Measurements from ENCODE around the gene RHPN2. TPM values are rescaled to one million over a fixed set of nuclear protein-coding genes. Genes with fewer than 3 reads are reported as not detected.
"Not testable (repeated sequence)": the region's sequence is repeated elsewhere in the genome, so short reads cannot be mapped to it uniquely, and the experiment has no call there.

Gene RHPN2
- total RNA-seq, 2 donors from 2014 or later: 11.2 to 54.4 TPM

DNA sequence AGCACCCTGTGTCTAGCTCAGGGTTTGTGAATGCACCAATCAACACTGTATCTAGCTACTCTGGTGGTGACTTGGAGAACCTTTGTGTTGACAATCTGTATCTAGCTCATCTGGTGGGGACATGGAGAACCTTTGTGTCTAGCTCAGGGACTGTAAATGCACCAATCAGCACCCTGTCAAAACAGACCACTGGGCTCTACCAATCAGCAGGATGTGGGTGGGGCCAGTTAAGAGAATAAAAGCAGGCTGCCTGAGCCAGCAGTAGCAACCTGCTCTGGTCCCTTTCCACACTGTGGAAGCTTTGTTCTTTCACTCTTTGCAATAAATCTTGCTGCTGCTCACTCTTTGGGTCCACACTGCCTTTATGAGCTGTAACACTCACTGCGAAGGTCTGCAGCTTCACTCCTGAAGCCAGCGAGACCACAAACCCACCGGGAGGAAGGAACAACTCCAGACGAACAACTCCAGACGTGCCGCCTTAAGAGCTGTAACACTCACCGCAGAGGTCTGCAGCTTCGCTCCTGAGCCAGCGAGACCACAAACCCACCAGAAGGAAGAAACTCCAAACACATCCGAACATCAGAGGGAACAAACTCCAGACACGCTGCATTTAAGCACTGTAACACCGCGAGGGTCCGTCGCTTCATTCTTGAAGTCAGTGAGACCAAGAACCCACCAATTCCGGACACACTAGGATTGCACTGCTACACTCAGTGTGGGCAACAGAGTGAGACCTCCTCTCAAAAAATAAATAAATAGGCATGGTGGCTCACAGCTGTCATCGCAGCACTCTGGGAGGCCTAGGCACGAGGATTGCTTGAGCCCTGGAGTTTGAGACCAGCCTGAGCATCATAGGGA, 27.3 kb downstream of the RHPN2 start:
- Histone ChIP-seq H3K4me1 (peaks cover 41% of the 10 kb centered on the region), H3K27ac (peak overlapping the region in 2 of 4 donors; percentile 36 to 77)
- intact Hi-C loops (cut with DNase I); H3K27me3 ChIP-seq; DNase-seq; H3K36me3 ChIP-seq (replicated peaks in 1 of 2; ENCODE audit: insufficient read depth in 1 of 2, low read depth in 2 of 2); ATAC-seq; H3K4me3 ChIP-seq; H3K9me3 ChIP-seq: not testable (repeated sequence)
- peak in 1 of 3 donors; percentile 20 for TF ChIP-seq POLR2A (IDR thresholded peaks at IDR 0.05)
- WGBS, 2 donors: 73 to 86% methylated on average over 15 to 18 of the region's 18 CpGs

DNA sequence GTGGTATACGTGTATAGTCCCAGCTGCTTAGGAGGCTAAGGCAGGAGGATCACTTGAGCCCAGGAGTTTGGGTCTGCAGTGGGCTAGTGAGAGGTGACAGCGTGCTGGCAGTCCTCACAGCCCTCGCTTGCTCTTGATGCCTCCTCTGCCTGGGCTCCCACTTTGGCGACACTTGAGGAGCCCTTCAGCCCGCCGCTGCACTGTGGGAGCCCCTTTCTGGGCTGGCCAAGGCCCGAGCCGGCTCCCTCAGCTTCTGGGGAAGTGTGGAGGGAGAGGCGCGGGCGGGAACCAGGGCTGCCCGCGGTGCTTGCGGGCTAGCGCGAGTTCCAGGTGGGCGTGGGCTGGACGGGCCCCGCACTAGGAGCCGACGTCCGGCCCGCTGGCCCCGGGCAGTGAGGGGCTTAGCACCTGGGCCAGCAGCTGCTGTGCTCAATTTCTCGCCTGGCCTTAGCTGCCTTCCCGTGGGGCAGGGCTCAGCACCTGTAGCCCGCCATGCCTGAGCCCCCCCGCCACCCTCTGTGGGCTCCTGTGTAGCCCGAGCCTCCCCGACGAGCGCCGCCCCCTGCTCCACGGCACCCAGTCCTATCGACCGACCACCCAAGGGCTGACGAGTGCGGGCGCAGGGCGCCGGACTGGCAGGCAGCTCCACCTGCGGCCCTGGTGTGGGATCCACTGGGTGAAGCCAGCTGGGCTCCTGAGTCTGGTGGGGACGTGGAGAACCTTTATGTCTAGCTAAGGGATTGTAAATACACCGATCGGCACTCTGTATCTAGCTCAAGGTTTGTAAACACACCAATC, 28.1 kb downstream of the RHPN2 start:
- ATAC-seq; H3K4me3 ChIP-seq; DNase-seq; H3K36me3 ChIP-seq (replicated peaks in 1 of 2; ENCODE audit: insufficient read depth in 1 of 2, low read depth in 2 of 2); H3K27me3 ChIP-seq; H3K27ac ChIP-seq; intact Hi-C loops (cut with DNase I); H3K9me3 ChIP-seq: not testable (repeated sequence)
- H3K4me1 ChIP-seq: peaks cover 38% of the 10 kb centered on the region
- 90 to 97% methylated on average over 16 to 40 of the region's 45 CpGs for WGBS, 2 donors

DNA sequence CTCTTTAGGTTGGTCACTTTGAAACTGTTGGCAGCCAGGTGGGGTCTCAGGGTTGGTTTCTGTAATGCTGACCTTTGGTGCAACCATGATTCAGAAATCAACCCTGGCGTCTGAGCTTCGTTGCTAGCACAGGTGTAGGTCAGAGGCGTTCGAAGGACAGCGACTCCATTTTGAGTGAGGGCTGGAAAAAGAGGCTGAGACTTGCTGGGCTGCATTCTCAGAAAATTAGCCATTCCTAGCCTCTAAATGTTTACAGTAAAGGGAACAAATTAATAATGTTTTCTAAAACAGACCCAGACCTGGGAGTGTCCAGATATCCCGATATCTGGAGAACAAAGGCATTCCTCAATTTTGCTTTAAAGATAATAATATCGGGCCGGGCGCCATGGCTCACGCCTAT, 29.2 kb downstream of the RHPN2 start:
- 89% methylated on average over 10 of the region's 10 CpGs for WGBS, 2 donors
- Histone ChIP-seq H3K36me3 (replicated peaks in 1 of 2; ENCODE audit: insufficient read depth in 1 of 2, low read depth in 2 of 2) (no peaks in the 10 kb centered on the region), H3K4me1 (peaks cover 32% of the 10 kb centered on the region), H3K9me3 (no peaks in the 10 kb centered on the region), H3K27me3 (no peaks in the 10 kb centered on the region), H3K4me3 (no peak overlapping the region), H3K27ac (no peak overlapping the region)
- DNase-seq: no peak
- ATAC-seq: no peak
- intact Hi-C loops (cut with DNase I): no loop called here
- TF ChIP-seq POLR2A (IDR thresholded peaks at IDR 0.05): no peak
- TF ChIP-seq, protein P1, sequence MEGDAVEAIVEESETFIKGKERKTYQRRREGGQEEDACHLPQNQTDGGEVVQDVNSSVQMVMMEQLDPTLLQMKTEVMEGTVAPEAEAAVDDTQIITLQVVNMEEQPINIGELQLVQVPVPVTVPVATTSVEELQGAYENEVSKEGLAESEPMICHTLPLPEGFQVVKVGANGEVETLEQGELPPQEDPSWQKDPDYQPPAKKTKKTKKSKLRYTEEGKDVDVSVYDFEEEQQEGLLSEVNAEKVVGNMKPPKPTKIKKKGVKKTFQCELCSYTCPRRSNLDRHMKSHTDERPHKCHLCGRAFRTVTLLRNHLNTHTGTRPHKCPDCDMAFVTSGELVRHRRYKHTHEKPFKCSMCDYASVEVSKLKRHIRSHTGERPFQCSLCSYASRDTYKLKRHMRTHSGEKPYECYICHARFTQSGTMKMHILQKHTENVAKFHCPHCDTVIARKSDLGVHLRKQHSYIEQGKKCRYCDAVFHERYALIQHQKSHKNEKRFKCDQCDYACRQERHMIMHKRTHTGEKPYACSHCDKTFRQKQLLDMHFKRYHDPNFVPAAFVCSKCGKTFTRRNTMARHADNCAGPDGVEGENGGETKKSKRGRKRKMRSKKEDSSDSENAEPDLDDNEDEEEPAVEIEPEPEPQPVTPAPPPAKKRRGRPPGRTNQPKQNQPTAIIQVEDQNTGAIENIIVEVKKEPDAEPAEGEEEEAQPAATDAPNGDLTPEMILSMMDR (IDR thresholded peaks at IDR 0.05): no peak

DNA sequence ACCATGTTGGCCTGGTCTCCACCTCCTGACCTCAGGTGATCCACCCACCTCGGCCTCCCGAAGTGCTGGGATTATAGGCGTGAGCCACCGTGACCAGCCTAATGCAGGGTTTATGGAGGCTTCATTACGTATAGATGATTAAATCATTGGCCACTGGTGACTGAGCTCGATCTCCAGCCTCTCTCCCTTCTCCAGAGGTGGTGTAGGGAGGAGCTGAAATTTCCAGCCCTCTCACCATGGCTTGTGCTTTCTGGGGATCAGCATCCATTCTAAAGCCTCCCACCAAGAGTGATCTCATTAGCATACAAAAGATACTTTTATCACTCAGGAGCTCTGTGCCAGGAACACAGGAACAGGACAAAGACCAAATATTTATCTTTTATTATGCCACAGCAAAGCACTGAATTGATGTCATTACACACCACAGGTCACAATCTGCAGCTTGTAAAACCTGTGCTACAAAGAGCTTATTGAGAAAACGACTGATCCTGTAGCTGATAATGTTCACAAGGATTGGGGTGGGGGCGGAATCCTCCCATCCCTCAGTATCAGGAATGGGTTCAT, 32.4 kb downstream of the RHPN2 start:
- H3K4me1 ChIP-seq: peaks cover 6% of the 10 kb centered on the region
- no peak for DNase-seq
- H3K27ac ChIP-seq: peak overlapping the region in 3 of 4 donors; percentile 34 to 62 (median 62)
- H3K27me3 ChIP-seq: no peaks in the 10 kb centered on the region
- no peak for TF ChIP-seq POLR2A (IDR thresholded peaks at IDR 0.05)
- intact Hi-C loops (cut with DNase I): no loop called here
- WGBS, 2 donors: 64 to 74% methylated on average over 8 of the region's 8 CpGs
- H3K9me3 ChIP-seq: no peaks in the 10 kb centered on the region
- peak; percentile 76 for ATAC-seq
- H3K36me3 ChIP-seq (replicated peaks in 1 of 2; ENCODE audit: insufficient read depth in 1 of 2, low read depth in 2 of 2): no peaks in the 10 kb centered on the region
- no peak overlapping the region for H3K4me3 ChIP-seq

DNA sequence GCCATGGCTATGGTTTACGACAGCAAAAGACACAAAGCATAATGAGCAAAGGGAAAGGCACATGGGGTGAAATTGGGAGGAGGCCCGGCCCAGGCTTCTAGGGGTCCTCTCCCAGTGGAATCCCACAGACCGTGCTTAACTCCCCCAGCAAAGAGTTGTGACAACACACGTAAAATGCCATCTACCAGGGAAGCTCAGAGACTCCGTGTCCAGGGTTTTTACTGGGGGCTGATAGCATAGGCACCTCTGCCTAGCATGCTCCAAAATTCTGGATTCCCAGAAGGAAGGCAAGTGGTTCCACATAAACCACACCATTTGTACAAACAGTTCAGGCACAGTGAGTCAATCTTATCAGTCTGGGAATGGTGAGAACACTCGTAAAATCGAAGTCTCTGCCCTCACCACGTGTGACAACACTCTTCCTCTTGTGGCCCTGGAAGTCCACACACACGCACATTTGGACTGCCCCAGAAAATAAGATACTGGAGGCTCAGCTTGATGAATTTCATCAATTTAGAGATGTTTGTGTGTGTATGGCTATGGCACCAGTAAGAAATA, 34.9 kb downstream of the RHPN2 start:
- DNase-seq: no peak
- H3K36me3 ChIP-seq (replicated peaks in 1 of 2; ENCODE audit: insufficient read depth in 1 of 2, low read depth in 2 of 2): no peaks in the 10 kb centered on the region
- peaks cover 6% of the 10 kb centered on the region for H3K4me1 ChIP-seq
- 90% methylated on average over 9 of the region's 9 CpGs for WGBS, 2 donors
- H3K27ac ChIP-seq: no peak overlapping the region
- no peak for TF ChIP-seq POLR2A (IDR thresholded peaks at IDR 0.05)
- TF ChIP-seq, protein P1 (IDR thresholded peaks at IDR 0.05): no peak
- intact Hi-C loops (cut with DNase I): no loop called here
- no peaks in the 10 kb centered on the region for H3K9me3 ChIP-seq
- ATAC-seq: no peak
- no peaks in the 10 kb centered on the region for H3K27me3 ChIP-seq
- H3K4me3 ChIP-seq: no peak overlapping the region

DNA sequence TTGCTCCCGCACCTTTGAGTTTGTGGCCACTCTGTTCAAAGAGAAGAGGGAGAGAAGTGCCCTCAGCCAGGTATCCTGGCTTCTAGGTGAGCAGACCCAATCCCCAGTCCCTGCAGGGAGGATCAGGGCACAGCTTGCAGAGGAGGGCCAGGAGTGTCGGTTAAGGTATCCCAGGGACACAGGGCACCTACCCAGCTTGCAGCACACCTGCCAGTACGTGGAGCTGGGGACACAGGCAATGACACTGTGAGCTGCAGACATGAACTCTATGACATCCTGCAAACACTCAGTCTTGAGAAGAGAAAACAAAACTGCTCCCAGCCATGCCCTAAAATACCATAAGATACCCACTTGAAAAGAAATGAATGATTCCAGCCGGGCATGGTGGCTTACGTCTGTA, 38.1 kb downstream of the RHPN2 start:
- H3K27me3 ChIP-seq; ATAC-seq; H3K4me1 ChIP-seq; intact Hi-C loops (cut with DNase I); H3K4me3 ChIP-seq; H3K36me3 ChIP-seq (replicated peaks in 1 of 2; ENCODE audit: insufficient read depth in 1 of 2, low read depth in 2 of 2); H3K9me3 ChIP-seq; DNase-seq: not testable (repeated sequence)
- peak overlapping the region in 2 of 4 donors; percentile 0 to 40 for H3K27ac ChIP-seq
- 88 to 95% methylated on average over 3 to 5 of the region's 5 CpGs for whole genome bisulfite sequencing, 2 donors

DNA sequence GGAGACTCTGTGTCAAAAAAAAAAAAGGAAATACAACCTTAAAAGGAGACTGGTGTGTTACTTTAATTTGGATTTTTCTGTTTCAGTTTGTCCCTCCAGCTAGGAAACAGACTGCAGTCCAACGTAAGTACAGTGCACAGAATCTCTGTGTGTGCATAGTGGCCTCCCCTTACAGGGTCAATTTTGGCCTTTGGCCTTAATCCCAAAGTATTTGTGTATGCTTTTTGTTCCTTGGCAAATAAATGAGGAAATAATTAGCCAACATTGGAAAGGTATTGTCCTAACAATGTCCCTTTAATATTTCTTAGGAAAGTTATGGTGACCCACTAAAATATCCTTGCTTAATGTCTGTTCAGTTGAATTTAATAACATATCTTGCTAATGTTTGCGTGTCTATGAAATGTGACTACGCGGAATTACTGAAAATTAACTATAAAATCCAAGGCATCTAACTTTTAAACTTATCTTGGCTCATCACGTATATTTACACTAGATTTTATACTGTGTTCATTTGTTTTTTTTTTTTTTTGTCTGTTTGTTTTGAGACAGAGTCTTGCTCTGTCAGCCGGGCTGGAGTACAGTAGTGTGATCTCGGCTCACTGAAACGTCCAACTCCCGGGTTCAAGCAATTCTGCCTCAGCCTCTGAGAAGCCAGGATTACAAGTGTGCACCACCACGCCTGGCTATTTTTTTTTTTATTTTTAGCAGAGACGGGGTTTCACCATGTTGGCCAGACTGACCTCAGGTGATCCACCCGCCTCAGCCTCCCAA, 39.0 kb downstream of the RHPN2 start:
- ATAC-seq; H3K27me3 ChIP-seq; H3K4me3 ChIP-seq; H3K36me3 ChIP-seq (replicated peaks in 1 of 2; ENCODE audit: insufficient read depth in 1 of 2, low read depth in 2 of 2); intact Hi-C loops (cut with DNase I); H3K4me1 ChIP-seq; H3K9me3 ChIP-seq; DNase-seq: not testable (repeated sequence)
- WGBS, 2 donors: 66 to 76% methylated on average over 12 of the region's 12 CpGs
- H3K27ac ChIP-seq: peak overlapping the region in 2 of 4 donors; percentile 36 to 40
